HG02571 (cell line): Measurements from ENCODE around the gene NUMB.

Experiments used
- ATAC-seq: cut with Tn5 transposase; IDR thresholded peaks from one replicate; pipeline ENCODE4 v1.9.1; 2021; ENCODE audit warnings: mild to moderate bottlenecking, moderate library complexity; ENCODE audit not compliant: unreplicated experiment

Gene NUMB

DNA sequence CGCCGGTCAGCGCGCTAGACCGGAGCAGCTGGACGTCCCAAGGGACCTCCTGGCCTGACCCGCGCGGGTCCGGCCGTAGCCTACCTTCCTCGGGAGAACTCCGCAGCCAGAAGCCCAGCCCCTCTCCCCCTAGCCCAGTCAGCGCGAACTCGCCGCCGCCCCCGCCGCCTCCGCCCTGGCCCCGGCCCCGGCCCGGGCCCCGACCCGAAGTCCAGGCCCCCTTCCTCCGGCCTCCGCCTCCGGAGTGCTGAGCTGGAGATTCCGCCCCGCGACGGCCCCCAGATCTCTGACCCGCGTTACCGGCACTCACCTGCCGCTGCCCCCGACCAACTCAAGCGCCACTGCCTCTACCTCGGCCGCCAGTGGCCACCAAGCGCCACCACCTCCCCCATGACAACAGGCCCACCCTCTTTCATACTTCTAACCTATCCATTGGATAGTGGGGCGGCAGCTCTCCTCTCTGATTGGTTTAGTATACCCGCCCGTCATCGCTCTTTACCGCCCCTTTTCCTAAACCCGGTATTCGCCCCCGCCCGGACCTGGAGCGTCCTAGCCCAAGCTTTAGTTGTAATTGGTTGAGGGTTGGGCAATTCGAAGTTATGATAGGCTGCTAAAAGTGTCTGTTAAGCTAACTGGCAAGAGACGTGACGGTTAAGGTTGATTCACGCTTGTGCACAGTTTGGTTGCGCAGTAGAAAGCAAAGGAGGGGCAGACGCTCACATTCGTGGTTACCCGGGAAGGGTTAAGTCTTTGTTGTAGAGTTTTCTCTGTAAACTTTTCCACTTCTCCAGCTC, at the start of gene NUMB:
NUMB (minus strand) TSS at position 364 of the 794 bp plus-strand sequence. CDS start 102,795 bp downstream, outside the sequence.
- ATAC-seq, result peak; percentile 98

DNA sequence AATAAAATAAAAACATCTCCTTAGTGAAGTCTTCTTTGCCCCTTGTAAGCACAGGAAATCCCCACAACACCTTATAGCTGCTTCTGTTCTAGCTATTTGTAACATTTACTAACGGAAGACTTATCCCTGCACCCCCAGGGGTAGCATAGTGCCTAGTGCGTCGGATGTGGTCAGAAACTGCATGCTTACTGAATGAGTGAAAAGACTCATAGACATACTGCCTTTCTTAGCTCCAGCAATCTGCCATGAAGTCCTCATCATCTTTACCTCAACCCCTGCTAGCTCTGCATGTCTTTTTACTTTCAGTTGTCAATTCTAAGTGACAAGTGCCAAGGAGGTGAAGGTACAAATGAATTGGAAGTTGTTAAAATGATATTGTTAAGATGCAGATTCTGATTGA, 45.3 kb upstream of the NUMB start:
- no peak for ATAC-seq

DNA sequence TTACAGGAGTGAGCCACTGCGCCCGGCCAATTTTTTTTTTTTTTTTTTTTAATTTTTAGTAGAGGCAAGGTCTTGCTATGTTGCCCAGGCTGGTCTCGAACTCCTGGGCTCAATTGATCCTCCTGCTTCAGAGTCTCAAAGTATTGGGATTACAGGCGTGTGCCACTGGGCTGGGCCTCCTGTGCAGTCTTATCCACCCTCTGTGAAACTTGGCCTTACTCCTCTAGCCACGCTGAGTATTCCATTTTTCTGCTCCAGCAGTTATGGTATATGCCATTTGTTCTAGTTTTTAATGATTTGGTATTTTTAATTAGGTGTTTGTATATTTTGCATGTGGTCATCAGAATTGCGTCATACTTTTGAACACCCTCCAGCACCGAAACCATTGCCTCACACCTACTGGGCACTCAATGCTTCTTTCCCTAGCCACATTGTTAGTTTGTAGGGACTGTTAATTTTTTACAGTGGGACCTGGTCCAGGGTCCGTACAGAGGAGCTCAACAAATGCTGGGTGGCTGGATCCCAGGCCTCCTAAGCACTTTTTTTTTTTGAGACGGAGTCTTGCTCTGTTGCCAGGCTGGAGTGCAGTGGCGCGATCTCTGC, 43.8 kb upstream of the NUMB start:
- no peak for ATAC-seq

DNA sequence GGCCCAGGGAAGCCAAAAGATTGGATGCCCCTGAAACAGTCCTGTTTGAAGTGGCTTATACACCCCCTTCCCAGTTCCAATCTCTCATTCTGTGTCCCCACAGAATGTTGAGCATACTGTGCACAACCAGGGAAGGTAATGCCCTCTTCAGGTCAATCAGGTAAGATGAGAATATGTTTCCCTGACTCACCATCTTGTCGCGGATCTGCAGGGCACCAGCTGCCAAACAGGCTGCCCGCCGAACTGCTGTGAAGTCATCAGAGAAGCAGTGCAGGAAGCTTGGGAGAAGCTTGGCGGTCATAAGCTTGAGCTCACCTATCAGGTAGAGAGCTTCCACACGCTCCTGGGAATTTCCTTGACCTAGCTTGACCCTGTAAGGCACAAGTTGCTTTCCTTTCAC, 42.0 kb upstream of the NUMB start:
- ATAC-seq, result no peak

DNA sequence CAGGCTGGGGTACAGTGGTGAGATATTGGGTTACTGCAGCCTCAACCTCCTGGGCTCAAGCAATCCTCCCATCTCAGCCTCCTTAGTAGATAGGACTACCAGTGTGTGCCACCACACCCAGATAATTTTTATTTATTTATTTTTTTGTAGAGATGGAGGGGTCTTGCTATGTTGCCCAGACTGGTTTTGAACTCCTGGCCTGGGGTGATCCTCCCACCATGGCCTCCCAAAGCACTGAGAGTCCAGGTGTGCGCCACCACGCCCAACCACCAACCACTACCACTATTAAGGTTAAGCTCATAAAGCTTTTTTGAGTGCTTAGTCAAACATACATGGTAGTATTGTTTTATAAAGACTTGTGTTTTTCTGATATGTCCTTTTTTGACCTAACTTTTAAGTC, 36.2 kb upstream of the NUMB start:
- ATAC-seq, result no peak

DNA sequence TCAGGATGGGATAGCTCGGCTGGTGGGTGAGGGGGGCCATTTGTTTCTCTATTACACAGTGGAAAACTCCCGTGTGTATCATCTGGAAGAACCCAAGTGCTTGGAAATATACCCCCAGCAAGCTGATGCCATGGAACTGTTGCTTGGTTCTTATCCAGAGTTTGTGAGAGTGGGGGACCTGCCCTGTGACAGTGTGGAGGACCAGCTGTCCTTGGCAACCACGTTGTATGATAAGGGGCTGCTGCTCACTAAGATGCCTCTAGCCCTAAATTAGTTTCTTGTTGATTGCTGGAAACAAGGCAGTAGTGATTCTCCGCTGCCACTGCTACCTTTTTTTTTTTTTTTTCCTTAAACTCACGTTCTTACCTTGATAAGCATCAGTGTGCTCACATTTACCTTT, 34.3 kb upstream of the NUMB start:
- no peak for ATAC-seq

DNA sequence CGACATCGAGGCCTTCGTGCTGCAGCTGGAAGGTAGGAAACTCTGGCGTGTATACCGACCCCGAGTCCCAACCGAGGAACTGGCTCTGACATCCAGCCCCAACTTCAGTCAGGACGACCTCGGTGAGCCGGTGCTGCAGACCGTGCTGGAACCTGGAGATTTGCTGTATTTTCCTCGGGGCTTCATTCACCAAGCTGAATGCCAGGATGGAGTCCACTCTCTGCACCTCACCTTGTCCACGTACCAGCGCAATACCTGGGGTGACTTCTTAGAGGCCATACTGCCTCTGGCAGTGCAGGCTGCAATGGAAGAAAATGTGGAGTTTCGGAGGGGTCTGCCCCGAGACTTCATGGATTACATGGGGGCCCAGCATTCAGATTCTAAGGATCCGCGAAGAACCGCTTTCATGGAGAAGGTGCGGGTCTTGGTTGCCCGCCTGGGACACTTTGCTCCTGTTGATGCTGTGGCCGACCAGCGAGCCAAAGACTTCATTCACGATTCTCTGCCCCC, 33.8 kb upstream of the NUMB start:
- ATAC-seq, result no peak

DNA sequence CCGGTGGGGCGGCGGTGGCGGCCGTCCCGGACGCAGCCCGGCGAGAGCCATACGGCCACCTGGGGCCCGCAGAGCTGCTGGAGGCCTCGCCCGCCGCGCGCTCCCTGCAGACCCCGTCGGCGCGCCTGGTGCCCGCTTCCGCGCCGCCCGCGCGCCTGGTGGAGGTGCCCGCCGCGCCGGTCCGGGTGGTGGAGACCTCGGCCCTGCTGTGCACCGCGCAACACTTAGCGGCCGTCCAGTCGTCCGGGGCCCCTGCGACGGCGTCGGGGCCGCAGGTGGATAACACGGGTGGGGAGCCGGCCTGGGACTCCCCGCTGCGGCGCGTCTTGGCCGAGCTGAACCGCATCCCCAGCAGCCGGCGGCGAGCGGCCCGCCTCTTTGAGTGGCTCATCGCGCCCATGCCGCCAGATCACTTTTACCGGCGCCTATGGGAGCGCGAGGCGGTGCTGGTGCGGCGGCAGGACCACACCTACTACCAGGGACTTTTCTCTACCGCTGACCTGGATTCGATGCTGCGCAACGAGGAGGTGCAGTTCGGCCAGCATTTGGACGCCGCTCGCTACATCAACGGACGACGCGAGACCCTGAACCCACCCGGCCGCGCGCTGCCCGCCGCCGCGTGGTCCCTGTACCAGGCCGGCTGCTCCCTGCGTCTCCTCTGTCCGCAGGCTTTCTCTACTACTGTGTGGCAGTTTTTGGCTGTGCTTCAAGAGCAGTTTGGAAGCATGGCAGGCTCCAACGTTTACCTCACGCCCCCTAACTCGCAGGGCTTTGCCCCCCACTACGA, 33.1 kb upstream of the NUMB start:
- peak; percentile 49 for ATAC-seq

DNA sequence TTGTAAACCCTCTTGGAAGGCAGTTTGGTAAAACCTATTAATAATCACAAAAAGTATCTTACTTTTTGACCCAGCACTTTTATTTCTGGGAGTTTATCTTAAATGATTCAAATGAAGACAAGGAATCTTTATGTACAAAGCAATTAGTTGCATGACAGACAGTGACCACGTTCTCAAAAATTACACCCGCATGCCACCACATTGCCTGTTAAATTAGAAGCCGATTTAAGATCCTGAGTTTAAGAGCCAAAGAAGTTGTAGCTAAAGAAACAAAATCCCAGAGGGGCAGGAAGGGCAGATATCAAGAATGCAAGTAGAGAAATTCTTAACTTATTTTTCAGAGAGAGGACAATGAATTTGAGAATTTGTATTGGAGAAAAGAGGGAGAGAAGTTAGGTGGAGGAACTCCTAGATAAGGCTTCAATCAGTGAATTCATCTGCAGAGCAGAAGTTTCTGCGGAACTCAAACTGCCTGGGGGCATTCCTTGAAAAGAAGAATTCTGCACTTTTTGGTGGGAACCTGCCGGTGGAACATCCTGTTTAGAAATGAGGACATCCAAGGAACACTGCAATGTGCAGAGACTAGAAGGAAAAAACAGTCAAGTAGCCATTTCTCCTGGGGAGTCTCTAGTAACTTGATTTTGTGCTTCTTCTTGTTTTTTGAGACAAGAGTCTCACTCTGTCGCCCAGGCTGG, 31.3 kb upstream of the NUMB start:
- ATAC-seq, result no peak

DNA sequence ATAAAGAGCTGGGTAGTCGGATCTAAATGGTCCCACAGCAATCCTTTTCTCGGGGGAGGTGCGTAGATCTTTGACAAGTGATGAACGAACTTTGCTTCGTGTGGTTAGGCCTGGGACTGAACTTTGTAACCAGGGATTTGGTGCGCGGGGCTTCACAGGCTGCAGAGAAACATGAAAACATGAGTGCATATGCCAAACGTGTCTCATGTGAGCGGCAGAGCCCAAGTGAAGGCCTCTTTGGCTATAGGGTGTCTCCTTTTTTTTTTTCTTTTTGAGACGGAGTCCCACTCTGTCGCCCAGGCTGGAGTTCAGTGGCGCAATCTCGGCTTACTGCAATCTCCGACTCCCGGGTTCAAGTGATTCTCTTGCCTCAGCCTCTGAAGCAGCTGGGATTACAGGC, 20.3 kb upstream of the NUMB start:
- ATAC-seq, result no peak

DNA sequence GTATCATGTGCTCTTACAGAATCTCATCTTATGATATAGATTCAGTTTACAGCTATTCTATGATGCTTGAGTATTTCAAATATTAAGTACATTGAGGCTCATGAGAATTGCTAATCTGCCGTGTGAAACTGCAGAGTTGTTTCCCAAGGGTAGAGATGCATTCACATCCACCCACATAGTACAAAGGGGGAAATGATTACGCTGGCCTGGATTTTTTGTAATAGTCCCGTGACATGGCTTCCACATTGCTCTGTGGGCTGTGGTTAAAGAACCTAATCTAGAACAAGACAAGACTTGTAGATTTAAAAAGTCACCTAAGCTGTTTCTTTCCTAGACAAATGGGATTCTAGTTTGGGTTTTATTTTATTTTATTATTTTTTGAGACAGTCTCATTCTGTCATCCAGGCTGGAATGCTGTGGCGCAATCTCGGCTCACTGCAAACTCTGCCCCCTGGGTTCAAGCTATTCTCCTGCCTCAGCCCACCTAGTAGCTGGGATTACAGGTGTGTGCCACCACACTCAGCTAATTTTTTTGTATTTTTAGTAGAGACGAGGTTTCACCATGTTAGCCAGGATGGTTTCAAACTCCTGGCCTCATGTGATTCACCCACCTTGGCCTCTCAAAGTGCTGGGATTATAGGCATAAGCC, 19.4 kb upstream of the NUMB start:
- ATAC-seq, result no peak

DNA sequence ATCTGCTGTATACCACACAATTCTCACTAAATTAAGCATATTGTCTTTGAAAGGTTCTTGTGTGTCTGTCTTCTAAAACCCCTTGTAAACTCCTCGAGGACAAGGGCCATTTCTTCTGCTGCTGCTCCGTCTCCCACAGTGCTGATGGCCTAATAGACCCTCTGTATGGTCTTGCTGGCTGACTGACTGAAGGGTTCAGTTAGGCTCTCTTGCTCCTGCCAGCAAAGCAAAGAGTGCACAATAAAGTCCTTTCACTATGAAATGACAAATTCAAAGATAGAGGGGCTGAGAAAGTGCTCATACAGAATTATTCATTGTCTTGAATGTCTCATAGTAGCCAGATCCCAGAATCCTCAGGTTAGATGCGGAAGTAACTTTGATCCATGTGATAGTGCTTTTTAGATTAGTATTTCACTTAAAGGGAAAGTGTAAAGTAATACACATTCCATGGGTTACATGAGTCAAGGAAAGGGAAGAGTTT, 18.1 kb upstream of the NUMB start:
- ATAC-seq, result no peak

DNA sequence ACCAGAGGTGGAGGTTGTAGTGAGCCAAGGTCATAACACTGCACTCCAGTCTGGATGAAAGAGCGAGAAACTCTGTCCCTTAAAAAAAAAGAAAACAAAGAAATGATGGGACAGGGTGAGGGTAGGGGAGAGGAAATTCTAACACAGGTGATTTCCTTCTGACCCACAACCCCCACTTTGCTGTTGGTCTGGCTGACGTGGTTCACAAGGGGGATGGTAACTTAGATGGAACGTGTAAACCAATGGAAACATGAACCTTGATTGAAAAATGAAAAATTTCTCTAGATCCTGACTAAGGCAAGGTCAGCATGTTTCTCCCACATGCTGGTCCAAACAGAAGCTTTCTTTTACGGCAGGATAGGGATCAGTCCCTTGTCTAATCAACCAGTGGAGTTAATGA, 16.6 kb upstream of the NUMB start:
- no peak for ATAC-seq

DNA sequence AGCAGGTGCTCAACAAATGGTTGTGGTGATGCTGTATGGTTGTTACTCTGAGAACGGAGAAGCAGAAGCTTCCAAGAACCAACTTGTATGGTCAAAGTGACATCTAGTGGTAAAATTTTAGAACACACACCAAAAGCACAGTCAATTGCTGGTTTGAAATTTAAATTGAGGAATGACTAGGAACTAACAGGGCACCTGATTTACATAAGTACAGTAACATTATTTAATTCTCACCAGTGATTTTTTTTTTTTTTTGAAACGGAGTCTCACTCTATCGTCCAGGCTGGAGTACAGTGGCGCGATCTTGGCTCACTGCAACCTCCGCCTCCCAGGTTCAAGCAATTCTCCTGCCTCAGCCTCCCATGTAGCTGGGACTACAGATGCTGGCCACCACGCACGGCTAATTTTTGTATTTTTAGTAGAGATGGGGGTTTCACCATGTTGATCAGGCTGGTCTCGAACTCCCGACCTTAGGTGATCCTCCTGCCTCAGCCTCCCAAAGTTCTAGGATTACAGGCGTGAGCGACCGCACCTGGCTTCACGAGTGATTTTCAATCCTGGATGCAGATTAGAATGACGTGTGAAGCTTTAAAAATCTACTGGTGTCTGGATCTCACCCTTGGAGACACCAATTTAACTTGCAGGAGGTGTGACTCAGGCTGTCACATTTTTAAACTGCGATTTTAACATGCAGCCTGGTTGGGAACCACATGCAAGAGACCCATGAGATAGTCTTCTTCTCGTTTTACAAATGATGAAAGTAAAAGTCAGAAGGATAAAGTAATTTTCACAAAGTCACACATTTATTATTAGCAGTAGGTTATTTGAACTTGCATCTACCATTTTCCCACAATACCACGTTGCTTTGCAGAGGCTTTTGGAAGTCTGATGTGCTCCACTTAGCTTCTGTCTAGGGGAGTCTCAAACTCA, 14.1 kb upstream of the NUMB start:
- no peak for ATAC-seq

DNA sequence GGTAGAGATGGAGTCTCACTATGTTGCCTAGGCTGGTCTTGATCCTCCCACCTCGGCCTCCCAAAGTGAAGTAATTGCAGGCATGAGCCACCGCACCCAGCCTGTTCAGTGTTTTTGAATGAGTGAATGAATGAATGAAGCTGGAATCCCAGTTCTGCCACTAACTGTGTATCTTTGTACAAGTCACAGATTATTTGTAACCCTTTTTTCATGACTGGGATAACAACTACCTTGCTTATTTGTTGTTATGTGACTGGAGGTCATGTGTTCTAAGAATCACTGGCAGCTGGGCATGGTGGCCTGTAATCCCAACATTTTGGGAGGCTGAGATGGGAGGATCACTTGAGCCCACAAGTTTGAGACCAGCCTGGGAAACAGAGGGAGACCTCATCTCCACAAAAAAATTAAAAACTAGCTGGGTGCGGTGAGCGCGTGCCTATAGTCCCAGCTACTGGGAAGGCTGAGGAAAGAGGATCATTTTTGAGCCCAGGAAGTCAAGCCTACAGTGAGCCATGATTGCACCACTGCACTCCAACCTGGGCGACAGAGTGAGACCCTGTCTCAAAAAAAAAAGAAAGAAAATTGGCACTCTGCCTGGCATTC, 13.3 kb upstream of the NUMB start:
- ATAC-seq, result no peak

DNA sequence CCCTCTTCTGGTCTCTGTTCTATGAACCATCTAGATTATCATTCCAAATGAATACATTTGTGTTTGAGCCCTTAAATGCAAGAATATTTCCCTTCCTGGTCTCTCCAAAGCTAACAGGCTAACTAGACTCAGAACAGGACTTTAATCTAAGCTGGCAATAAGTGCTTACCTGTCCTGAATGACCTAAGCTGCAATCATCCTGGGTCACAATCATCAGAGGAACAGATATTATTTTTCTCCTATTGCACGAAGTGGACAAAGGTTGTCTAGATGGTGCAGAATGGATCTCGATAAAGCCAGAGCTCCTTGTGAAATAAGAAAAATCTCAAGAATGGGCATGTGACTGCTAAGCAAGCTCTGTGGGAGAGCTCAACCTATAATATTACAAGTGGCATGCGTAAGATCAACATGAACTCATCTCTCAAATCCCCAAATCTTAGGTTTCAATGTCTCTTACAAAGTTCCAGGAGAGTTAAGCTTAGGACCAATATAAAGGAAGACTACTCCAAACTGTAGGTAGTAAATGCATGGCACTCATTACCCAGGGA, 10.6 kb upstream of the NUMB start:
- ATAC-seq, result no peak

DNA sequence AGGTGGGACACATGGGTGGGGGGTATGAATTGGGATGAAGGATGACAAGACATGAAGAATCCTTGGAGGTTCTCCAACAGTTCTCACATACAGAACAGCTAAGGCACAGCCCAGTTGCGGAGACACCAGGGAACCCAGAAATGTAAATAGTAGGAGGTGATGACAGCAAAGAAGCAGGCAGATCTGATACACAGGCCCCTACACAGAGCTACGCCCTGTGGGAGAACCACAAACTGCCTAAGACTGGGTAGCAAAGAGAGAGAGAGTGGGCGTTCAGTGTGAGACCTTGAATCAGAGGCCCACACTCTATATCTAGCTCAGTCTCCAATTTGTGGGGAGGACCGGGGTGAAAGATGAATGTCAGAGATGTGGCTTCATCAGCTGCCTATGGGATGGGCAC, 9.5 kb upstream of the NUMB start:
- ATAC-seq, result no peak

DNA sequence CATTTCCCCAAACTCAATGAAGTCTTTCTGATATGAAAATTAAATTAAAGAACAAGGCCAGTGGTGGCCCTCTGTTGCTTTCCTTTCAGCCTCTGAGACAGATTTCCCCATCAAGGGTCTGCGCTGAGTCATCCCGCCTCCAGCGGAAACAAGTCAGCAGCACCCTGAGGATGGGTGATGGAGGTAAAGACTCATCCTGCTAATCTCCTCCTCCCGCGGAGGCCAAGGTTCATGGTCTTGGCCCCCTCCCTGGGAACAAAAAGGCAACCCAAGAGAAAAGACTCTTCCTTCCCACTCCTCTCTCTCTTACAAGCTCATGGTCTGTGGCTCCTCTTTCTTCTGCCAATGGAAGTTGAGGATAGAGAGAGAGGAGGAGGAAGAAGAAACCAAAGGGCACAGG, 9.0 kb upstream of the NUMB start:
- ATAC-seq, result no peak

DNA sequence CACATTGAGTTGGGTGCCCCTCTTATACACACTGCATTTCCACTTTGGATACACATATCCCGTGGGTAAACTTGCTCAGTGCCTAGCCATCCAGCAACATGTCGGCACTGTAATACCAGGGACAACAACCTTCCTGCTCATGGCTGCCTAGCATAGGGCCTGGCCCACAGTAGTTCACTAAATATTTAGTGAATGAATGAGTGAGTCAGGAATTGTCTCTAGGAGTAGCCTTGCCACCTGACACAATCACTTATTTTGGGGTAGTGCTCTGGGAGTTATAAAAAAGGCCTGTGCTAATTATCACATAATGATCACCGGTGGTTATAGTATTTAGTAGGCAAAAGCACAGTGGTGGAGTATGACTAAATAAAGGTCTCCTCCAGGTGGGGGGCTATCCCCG, 8.5 kb upstream of the NUMB start:
- ATAC-seq, result no peak
